Vagina (tissue), 2 donors: ENCODE data around the gene ADGRB2.

Experiments
- CTCF ChIP-seq, 3 experiments: fragments of 450-650 bp in 2 of 3; fragments of 200-600 bp in 1 of 3; sonication (generic) in 1 of 3; IDR thresholded peaks; one replicate each; pipeline ENCODE4 v1.5.1; 2017 to 2019; ENCODE audit warnings: antibody characterized with exemption in 3 of 3, mild to moderate bottlenecking in 2 of 3, moderate library complexity in 2 of 3
- POLR2AphosphoS5 ChIP-seq, 2 donors: sonication (generic); formaldehyde crosslinking; IDR thresholded peaks; one replicate each; pipeline ENCODE4 v1.9.0; 2017; ENCODE audit warnings: antibody characterized with exemption in 2 of 2, mild to moderate bottlenecking in 2 of 2, low read depth in 1 of 2; ENCODE audit not compliant: insufficient read depth in 1 of 2

- TF ChIP-seq POLR2AphosphoS5 (IDR thresholded peaks at IDR 0.05; ENCODE audit: insufficient read depth in 1 of 2, low read depth in 1 of 2): no peak
- TF ChIP-seq CTCF (IDR thresholded peaks at IDR 0.05): no peak
Observed at GRCh38 chr1:31745946-31746670, 18.0 kb downstream of the ADGRB2 start.
